GM21423 (cell line): ENCODE measurements around the gene KIRREL3.
"Not testable (repeated sequence)": the region's sequence is repeated elsewhere in the genome, so short reads cannot be mapped to it uniquely, and the experiment has no call there.

Source experiments
- ATAC-seq: cut with Tn5 transposase; IDR thresholded peaks from one replicate; pipeline ENCODE4 v1.9.1; 2021; ENCODE audit warnings: mild to moderate bottlenecking, moderate library complexity; ENCODE audit not compliant: unreplicated experiment

Gene KIRREL3

DNA sequence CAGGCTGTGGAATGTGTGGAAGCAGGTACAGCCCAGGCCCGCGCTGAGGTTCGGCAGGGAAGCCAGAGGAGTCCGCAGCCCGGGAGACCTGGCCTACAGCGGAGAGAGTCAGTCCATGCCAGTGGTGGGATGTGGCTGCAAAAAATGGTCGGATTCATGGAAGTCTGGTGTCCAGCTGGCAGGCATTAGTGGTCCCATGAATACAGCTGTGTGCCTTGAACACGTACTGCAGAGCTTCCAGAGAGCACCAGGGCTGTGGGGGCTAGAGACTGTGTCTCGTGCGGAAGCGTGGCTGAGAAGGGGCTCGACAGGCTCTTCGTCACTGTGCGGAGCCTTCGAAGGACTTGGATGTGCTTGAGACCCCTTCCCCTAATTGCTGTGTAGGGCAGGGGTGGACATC is 604.3 kb downstream of the KIRREL3 start:
- not testable (repeated sequence) for ATAC-seq

DNA sequence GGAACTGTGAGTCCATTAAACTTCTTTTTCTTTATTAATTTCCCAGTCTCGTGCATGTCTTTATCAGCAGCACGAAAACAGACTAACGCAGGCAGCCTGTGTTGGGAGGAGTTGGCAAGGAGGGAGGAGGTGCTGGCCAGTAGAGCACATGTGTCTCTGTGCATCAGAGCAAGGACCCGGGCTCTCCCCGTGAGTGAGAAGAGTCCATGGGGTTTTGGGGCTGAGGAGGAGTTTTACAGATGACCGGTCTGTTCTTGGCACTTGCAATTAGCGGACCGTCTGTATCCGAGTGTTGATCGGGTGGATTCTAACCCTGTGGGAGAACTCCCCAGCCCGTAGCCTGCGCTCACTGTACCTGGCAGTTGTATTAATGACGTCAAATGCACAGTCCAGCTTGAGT is 604.8 kb downstream of the KIRREL3 start:
- ATAC-seq: not testable (repeated sequence)

DNA sequence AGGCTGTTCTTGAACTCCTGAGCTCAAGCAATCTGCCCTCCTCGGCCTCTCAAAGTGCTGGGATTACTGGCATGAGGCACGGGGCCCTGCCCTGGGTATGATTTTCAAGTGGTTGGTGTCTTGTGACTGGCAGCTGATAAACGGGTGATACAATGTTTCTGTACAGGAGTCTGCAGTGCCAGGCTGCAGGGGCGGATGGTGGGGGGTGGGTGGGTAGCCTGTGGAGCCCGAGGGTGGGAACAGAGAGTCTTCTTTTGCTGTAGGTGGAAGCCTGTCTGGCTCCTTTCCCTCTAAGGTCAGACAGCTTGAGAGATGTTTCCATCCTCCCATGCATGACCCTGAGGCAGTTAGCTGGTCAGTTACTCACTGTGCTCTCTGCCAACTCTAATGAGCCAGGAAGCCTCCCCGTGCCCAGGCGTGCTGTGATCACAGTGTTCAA is 605.9 kb downstream of the KIRREL3 start:
- ATAC-seq: not testable (repeated sequence)

DNA sequence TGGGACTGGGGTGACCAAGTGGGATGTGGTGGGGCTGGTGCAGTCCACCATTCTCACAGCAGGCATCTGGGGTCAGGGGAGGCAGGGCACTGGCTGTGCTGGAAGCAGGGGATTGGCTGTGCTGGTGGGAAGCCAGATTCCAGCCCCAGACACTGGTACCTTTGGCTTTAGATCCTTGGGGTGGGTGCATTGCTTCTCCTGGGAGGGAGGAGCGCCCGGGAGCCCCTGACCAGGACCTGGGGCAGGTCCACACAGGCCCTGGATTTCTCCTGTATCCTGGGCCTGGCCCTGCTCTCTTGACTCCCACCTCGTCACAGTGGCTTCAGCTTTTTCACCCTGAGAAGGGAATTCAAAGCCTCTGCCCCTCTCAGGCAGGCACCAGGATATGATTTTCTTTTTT is 606.5 kb downstream of the KIRREL3 start:
- no peak for ATAC-seq

DNA sequence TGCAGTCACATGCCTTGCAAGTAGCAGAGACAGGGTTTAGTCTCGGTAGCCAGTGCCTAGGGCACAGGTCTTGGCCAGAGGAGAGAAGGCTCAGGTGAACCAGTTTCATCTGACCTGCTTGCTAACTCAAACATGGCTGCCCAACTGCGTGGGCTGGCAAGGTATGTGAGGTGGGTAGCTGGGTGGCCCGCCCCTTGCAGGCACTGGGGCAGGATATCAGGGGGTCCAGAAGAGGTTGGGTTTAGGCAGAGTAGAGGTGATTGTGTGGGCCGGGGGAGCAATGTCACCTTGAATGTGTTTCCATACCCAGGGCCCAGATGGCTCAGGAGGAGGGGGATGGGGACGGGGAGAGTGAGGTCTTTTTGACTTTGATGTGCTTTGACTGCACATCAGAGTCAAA is 607.4 kb downstream of the KIRREL3 start:
- no peak for ATAC-seq

DNA sequence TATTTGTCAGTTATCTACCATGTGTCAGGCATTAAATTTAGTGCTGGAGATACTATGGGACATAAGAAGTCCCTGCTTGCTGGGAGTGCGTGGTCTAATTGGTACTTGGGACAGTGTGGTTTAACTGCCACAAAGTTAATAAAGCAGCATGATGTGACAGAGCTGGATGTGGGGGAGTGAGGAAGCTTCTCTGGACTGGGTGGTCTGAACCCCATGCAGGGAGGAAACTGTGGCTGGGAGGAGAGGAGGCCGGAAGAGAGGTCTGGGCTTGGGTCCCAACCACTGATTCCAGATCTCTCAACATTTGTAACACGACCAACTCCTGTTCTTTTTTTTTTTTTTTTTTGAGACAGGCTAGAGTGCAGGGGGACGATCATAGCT is 607.9 kb downstream of the KIRREL3 start:
- ATAC-seq: peak; percentile 26

DNA sequence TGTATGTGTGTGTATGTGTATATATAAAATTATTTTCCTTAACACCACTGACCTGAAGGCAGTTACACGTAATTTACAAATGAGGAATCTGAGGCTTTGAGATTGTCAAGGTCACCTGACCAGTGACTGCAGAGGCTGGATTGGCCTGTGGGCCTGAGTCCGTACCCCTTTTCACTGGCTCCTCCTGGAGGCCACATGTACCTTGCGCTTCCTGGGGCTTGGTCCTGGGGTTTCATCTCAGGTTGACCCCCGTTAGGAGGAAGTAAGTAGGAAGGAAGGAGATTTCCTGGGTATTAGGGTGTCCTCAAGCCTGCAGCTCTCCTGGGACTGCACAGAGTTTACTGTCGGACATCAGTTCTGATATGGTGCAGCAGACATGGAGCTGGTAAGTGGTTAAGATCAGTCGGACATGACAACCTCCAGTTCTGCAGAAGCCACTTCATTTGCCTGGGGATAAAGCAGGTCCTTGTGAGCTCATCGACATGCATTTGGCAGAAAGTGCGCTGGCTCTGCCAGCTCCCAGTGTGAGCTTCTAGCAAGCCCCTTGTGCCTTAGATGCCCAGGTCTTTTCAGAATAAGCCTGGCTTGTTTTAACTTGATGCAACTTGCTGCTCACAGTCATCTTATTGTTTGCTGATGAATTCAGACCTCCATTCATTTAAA is 608.5 kb downstream of the KIRREL3 start:
- peak; percentile 91 for ATAC-seq

DNA sequence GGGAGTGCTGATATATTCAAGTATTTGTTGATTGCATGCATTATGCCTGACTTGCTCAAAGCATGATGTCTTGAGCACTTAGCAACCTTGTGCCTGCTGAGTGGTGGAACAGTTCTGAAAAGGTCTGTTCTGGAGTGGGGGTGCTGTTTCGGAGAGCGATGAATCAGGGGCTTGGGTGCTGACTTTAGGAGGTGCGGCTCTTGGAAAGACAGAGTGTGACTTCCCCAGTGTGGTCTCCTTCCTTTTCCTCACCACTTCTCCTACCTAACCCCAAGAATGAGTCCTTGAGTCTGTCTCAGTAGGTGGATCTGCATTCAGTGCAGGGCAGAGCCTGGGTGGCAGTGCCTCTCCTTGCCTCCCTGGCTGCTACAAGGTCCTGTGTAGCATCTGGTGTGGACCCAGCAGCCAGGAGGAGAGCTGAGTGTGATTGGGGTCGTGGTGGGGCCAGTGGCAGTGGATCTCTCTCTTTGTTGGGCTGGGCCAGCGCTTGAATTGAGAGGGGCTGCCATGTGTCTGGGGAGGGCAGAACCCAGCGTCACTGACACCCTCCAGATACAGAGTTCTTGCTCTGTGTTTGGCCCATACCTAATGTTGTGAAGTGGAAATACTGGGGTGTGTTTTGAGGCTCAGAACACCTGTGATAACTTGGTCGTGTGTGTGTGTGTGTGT is 609.1 kb downstream of the KIRREL3 start:
- ATAC-seq: no peak

DNA sequence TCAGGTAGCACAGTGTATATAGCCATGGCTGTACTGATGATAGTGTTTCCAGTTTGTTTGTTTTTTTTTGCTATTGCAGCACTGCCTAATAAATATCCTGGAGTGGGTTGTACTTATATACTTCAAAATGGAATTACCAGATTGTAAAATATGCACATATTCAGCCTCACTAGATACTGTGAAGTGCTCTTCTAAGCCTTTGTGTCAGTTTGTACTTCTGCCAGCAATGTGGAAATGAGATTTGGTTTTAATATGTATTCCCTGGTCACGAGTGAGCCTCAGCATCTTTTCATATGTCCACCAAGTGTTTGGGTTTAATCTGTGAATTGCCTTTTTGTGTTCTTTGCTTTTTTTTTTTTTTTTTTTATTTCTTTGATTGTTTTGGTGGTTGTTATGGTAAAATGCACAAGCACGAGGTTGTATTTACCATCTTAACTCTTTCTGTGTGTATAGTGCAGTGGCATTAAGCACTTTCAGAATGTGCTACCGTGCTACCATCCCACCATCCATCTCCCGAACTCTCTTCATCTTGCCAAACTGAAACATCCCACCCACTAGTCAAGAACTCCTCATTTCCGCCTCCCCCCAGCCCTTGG is 610.2 kb downstream of the KIRREL3 start:
- no peak for ATAC-seq

DNA sequence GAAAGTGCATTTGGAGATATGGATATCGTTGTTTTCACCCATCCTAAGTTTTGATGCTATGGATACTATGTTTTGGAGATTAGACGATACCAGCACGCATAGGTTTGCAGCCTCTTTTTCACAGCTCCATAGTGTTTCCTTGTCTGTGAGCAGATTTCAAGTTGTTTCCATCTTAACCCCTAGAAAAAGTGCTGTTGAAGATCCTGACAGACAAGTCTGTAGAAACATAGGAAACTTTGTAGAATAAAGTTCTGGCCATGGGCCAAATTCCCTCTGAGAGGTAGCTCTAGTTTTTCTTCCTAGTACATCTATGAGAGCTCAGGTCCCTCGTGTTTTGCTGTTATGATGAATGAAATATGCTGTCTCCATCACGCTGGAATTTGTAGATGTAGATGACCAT is 612.7 kb downstream of the KIRREL3 start:
- no peak for ATAC-seq

DNA sequence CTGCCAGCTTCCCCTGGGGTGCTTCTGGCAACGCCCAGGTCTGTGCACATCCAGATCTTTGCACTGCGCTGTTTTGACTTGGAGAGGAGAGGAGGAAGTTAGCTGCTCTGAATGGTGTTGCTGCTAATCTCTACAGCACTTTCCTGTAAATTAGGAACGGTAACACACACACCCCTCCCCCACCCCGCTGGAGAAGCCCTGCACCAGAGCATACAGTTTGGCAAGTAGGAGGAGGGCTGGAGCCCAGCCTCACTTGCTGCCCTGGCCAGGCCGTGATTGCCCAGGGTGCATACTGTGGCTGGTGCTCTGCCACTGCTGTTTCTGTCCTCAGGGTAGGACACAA is 613.9 kb downstream of the KIRREL3 start:
- not testable (repeated sequence) for ATAC-seq

DNA sequence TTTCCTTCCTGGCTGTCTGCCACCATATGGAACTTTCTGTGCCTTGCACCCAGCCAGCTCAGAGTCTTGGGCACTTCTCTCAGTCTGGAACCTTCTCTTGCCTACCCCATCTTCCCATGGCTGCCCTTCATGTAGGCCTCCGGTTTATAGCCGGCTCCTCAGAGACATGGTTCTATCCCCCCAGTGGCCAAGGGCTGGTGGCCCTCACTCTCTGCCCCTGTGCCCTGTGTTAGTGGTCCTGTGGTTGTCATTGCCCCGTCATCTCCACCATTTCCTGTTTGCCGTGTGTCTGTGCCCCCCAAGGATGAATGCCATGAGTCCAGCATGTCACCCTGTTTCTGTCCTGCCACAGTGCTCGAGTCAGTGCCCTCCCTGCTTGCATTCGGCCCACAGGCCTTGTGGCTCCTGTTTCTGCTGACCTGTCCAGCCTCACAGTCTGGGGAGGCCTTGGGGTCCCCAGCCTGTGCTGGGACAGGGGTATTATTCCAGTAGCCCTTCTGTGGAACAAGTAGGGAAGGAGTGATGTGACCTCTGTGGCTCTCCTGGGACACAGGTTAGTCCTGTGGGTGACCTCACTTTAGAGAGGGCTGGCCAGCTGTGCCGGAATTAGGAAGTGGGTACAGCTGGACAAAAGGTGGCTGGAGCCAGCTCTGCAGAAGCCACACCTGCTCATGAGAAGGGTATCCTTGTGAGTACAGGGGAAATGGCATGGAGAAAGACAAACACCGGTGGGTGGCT is 614.4 kb downstream of the KIRREL3 start:
- no peak for ATAC-seq

DNA sequence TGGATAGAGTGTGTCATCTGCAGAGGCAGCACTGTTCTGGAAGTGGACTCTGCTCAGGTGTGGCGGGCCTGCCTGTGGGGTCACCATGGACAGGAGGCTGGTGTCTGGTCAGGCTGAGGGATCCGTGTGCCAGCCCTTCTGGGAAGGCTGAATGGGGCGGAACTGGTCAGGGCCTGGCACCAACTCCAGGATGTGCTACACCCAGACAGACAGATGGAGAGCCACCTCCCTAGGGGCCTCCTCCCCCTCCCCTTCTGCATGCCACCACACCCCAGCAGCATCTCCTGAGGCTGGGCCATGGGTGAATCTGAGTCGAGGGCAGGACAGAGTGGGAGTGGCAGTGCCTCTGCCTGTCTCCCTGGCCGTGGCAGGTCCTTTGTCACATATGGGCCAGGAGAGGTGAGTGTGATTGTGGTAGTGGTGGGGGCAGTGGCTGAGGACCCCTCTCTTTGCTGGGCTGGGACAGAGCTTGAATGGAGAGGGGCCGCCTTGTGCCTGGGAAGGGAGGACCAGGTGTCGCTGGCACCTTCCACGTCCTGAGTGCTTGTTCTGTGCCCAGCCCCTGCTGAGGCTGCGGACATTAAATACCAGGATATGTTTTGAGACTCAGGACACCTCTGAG is 616.0 kb downstream of the KIRREL3 start:
- ATAC-seq: no peak

DNA sequence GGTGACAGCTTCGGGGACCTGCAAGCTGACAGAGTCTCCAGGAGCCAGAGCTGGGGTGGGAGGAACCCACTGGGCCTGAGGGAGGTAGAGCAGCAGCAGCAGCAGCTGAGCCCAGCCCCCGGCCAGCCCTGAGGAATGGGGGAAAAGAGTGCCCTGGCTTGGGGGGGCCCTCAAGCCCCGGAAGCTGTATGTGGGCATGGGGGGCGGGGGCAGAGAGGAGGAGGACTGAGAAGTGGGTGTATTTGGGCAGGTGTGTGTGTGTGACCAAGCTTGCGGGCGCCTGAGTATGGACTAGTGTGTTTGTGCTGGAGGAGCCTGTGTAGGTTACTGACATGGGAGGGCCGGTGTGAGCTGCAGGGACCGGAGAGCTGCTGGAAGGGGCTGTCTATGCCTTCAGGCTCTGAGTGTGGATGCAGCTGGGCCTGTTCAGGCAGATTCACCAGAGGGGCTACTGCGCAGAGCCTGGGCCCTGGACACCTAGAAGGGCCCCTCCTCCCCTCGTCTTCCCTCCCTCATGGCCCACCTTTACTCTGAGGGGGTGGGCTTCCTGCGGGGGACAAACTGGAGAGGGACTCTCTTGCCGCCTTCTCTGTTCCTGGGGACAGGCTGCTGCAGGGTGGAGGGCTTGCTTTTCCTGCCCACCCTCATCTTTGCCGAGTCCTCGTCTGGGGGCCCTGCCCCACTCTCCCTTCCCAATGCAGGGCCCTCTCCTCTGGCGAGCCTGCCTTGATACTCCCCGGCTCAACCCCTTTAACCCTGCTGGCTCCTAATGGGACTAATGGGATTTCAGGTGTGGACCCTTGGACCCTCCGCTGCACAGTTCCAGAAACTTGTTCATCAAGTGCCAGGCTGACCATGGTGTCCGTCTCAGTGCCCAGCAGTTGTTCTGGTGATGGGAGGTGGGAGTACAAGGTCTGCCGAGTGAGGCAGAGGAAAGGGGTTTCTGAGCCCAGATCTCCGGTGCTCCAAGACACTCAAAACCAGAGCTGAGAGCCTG is 616.9 kb downstream of the KIRREL3 start:
- no peak for ATAC-seq

DNA sequence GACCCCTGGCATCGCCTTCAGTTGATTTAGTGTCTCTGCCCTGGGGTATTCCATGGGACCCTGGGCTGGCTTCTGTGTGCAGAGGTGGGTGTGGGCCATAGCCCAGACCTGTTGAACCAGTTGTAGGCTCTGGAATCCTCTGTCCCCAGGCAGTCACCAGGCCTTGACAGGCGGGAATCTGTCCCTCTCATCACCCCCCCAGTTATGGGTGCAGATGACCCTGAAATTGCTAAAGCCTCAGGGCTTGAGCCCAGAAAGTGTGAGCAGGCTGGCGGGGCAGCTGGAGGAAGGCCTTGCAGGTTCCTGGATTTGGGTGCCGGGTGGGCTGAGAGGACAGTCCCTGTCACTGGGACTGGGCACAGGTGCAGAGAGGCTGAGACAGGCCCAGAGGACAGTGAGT is 617.9 kb downstream of the KIRREL3 start:
- ATAC-seq: not testable (repeated sequence)

DNA sequence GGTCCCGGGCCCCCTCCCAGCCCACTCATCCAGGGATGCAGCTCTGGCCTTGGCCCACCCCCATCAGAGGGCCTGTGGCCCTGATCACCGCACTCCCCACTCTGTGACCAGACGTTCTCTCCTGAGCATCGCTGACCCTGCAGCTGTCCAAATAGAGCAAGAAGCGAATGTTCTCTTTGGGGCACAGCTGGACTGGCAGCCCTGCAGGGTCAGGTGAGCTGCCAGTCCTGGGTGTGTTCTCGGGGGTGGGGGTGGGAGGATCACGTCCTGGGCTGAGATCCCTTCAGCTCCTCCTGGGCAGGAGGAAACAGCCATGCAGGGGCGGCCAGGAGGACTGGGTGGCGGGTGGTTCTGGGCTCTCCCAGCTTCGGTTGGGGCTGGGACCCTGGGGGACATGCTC is 618.6 kb downstream of the KIRREL3 start:
- ATAC-seq: not testable (repeated sequence)

DNA sequence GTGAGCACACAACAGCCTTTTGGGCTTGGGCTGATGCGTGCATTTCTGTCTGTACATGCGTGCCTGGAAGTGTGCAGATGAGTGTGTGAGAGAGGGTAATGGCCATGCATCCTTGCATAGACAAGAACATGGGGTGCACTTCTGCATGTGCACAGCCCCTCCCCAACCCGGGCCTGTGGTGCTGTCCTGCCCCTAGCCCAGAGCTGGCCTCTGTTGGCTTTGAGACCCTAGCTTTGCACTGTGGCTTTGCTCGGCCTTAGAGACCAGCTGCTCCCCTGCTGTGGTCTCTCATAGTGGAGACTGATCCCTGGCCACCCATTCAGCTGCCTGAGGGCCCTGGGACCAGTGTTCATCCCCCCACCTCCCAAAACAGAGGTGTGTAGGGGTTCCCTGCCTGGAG is 619.7 kb downstream of the KIRREL3 start:
- ATAC-seq: no peak

DNA sequence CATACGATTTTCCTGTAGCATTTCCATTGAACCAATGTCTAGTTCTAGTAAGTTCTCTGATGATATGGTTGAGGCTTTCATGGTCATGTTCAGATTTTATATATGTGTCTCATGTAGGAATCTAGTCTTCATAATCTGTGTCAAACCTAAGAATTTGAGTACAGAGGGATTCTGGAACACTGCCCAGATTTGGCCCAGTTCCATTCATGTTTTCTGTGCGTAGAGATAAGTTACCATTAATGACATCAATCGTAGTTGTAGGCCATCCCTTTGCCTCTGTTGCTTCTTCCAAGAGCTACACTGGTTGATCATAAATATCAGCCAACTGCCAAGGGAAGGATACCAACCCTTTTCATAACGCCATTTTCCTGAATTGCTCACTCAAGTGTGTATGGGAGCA is 621.8 kb downstream of the KIRREL3 start:
- no peak for ATAC-seq

DNA sequence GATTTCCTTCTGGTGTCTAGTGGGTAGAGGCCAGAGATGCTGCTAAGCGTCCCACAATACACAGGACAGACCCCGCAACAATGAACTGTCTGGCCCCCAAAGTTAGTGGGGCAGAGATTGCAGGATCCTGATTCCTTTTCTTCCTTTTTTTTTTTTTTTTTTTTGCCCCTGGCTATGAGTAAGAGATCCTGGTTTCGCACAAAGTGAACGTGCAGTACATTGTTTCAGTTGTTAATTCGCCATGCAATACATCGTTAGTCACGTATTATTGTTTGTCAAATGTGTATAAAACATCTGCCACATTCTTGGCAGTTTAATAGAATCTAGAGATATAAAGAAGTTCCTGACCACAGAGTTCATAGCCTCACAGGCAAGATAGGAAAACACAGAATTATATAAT is 624.8 kb downstream of the KIRREL3 start:
- no peak for ATAC-seq
